ENCODE measurements around the gene OR51F1.
"Not testable (repeated sequence)": the region's sequence is repeated elsewhere in the genome, so short reads cannot be mapped to it uniquely, and the experiment has no call there.

Gene OR51F1, protein sequence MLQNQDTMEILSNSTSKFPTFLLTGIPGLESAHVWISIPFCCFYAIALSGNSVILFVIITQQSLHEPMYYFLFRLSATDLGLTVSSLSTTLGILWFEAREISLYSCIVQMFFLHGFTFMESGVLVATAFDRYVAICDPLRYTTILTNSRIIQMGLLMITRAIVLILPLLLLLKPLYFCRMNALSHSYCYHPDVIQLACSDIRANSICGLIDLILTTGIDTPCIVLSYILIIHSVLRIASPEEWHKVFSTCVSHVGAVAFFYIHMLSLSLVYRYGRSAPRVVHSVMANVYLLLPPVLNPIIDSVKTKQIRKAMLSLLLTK

DNA sequence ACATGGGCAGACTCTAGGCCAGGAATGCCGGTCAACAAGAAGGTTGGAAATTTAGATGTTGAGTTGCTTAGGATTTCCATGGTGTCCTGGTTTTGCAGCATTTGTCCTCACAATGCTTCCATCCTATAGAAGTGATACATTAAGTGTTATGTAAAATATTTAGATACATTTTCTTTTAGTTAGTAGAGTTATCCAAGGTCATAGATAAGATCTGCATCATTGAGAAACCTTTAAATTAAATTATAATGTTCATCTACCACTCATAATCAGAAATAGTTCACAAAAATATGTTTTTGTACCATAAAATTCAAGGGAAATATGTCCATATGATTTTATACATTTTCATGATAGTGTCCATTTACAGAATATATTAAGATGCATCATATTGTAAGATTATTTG, at the start of gene OR51F1:
OR51F1 (minus strand) TSS at position 101 of the 400 bp plus-strand sequence; CDS start at position 101, 0 bp downstream.
- no peak for DNase-seq

DNA sequence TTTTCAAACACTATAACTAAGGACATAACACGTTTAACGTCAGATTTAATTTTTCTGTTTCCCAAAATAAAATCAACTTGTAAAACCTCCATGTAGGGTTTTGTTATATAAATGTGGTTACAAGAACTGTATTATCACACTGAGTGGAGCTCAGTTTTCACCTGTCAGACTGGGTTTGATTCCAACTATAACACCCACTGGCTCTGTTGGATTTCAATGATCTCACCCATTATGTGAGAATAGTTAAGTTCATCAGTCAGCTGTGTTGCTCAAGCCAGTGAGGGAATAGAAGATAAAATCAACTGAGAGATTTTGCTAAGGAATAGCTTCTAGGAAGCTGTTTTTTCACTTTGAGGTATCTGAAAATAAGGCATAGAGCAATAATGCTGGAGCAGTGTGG, 39.5 kb upstream of the OR51F1 start:
- DNase-seq, result no peak

DNA sequence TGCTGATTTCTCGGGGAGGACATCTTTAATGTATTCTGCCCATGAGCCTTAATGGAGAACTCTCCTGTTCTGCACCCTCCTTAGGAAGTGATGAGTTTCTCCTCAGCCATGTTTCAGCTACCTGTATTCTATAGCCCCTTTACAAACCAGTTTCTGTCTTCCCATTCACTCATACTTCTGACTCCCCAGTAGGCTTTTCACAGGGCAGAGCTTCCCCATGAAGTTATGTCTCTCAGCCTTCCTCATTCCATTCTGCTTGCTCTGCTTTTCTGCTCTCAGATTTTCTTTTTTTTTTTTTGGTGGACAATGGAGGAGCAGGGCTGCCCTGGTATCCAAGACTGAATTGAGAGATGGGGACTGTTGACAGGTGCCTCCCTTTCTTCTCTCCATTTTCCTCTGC, 38.7 kb upstream of the OR51F1 start:
- no peak for DNase-seq

DNA sequence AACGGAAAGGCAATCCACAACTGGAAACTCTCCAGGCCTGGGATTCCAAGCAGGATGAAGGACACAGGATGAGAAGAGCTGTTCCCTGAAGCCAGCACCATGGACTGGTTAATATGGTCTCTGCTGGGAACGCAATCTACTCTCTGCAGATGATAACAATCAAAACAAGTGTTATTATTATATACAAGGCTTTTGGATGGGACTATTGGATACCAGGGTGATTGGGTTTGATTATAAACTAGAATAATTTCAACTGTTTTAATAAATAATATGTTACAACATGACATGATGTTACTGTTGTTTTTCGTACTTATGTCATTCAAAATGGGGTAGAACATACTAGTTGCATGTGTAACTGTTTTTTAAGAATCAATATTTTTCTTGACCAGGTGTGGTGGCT, 34.5 kb upstream of the OR51F1 start, which contains the start of gene OR52R1:
OR52R1 (minus strand) TSS at position 101 of the 400 bp plus-strand sequence; CDS start at position 101, 0 bp downstream.
- DNase-seq, result no peak

DNA sequence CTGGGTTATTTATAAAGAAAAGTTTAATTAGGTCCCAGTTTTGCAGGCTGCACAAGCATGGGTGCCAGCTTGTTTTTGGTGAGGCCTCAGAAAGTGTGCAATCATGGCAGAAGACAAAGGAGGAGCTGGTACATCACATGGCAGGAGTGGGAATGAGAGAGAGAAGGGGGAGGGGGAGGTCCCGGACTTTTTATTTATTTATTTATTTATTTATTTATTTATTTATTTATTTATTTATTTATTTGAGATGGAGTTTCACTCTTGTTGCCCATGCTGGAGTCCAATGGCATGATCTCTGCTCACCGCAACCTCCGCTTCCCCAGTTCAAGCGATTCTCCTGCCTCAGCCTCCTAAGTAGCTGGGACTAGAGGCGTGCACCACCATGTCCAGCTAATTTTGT, 31.6 kb upstream of the OR51F1 start:
- not testable (repeated sequence) for DNase-seq

DNA sequence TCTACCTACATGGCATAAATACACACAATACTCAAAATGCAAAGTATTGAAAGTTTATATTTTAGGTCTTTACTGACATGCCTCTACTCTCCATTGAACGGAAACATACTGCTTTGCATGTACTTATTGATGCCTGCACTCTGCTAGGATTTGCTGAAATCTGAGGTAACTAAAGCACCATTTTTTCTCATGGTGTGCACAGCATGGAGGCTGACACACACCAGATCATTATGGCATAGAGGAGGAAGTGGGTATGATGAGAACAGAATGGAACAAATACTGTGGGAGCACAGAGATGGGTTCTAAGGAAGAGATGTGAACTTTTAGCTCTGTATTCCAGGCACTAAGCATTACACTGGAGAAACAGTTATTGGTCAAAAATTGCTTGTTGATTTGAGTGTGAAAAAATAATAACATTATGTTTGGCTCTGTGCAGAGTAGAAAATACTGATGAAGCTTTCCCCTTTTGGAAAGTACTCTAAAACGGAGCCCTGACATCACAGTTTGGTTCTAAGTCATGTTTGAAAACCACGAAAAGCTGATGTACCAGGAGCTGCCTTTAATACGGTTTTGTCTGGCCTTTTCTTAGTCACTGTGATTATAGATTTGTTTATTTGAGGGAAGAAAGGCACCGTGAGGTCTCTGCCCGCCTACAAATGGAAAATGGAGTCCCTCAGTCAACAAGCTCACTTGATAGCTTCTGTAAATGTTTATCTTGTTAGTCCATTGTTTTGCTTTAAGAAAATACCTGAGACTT, 28.9 kb upstream of the OR51F1 start:
- DNase-seq, result no peak

DNA sequence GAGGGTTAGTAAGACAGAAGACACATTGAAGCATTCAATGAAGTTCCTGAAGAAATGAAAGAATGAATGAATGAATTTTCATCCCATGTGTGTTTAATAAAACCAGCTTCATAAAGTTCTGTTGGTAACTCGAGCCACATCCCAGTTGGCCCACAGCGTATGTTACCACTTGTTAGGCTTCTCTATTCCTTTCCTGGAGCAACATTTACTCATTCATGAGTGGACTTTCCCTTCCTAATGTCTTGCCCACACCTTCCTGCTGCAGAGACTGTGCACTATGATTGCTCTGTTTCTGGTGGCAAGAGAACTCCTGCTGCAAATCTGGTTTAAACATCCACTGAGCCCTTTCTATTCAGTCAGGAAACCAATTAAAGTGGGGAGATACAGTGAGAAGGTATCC, 27.5 kb upstream of the OR51F1 start:
- DNase-seq, result no peak

DNA sequence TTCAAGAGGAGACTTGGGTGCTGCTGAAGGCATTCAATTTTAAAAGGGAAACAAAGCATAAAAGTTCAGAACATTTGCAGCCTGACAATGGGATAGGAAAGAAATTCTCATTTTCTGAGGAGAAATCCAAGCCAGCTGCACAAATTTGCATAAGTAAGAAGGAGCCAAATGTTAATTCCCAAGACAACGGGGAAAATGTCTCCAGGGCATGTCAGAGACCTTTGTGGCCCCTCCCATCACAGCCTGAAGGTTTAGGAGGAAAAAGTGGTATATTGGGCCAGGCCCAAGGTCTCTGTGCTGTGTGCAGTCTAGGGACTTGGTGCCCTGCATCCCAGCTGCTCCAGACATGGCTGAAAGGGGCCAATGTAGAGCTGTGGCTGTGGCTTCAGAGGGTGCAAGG, 12.7 kb upstream of the OR51F1 start:
- no peak for DNase-seq

DNA sequence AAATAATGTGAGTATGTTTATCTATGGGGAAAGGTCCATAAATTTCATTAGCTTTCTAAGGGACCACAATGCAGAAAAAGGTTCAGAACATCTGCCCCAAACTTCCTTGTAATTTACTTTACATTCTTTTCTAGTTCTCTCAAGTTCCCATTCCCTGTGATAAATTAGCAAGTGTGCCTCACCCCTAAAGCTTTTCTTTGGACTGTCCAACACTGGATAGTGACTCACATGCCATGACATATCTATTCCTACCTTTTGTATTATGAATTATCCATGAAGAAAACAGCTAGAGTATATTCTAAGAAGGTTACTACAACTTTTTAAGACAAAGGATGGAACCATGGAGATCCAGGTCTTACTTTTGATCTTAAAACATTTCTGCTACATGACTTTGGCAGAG, 1.6 kb downstream of the OR51F1 start:
- DNase-seq, result no peak

DNA sequence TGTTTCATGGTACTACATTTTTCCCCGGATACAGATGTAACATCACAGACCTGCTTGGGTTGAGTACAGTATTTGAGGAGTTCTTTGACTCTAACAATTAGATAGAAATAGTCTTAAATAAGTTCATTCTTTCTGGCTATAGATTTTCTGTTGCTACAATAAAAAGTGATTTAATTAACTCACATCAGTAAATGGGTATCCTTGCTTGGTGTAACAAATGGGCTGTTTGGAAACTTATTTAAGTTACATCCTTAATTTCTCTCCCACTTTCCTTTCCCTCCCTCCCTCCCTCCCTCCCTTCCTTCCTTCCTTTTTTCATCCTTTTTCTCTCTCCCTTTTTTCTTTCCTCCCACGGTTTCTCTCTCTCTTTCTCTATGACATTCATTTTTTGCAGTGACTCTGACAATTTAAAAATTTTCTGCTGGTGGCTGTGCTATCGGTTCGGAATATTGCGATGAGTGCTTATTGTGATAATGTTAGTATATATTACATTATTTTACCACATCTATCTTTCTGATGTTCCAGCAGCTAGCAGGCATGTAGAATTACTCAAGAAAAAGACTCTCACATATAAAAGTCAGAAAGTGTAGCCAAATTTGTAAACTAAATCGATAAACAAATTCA, 3.2 kb downstream of the OR51F1 start:
- no peak for DNase-seq

DNA sequence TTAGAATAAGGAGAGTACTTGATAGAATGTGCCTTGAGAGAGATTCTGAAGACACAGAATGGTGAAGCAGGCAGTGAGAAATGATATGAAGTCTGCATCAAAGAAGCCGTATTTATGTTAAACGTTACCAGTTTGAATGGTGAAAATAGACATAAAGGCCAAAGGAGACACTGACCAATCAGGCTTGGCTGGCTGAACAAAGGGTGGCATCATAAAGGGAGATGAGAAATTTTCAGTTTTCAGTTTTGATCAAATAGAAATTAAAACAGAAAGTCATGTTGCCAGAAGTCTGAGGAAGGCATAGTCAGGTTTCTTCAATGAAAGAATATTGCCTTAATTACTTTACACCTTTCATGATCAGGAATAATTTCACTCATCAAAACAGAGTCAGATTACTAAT, 6.6 kb downstream of the OR51F1 start:
- no peak for DNase-seq

DNA sequence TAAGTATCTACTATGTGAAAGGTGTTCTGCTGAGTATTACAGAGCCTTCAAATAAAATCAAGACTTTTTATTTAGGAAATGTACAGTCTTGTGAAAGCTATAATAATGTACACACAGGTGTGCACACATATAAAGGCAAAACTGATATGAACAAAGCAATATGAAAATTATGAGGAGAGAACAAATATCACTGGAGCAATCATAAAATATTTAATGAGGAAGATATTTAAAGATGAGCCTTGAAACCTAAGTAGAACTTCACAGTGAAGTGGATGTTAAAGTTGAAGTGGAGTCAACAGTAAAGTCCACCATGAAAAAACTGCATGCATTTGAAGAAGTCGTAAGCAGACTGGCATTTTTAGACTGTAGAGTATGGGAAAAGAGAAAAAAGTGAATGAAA, 18.5 kb downstream of the OR51F1 start:
- no peak for DNase-seq

DNA sequence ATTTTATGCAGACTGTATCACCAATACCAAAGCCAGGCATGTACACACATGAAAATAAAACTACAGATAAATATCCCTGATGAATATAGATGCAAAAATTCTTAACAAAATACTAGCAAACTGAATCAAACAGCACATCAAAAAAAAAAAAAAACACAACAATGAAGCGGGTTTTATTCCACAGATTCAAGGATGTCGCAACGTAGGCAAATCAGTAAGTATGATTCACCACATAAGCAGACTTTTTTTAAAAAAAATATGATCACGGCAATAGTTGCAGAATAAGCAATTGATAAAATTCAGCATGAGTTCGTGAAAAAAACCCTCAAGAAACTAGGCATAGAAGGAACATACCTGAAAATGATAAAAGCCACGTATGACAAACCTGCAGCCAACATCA, 21.3 kb downstream of the OR51F1 start:
- no peak for DNase-seq

DNA sequence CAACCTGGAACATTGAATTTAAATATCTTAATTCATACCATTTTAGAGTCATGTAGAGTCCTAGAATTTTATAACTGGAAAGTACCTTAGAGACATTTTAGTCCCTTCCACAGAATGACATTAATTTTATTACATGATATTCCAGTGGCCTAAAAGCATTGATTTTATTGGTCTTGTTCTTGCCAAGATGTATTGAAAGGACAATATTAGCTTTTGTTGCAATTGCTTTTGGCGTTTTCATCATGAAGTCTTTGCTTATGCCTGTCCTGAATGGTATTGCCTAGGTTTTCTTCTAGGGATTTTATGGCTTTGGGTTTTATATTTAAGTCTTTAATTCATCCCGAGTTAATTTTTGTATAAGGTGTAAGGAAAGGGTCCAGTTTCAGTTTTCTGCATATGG, 29.0 kb downstream of the OR51F1 start:
- DNase-seq, result no peak

DNA sequence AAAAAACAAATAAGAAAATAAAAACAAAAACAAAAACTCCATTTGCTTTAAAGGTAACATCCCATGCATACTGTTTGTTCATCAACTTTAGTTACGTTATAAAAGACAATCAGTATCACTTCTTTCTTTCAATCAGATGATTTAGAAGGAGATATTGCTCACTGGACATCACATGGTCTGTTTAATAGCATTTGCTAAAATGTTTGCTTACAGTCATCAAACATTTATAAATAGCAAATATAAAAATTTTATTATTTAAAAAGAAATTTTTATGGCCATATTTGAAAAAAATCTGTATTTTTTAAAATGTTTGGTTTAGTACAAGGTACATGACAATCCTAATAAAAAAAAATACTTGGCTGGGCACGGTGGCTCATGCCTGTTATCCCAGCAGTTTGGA, 42.6 kb downstream of the OR51F1 start:
- DNase-seq, result no peak

DNA sequence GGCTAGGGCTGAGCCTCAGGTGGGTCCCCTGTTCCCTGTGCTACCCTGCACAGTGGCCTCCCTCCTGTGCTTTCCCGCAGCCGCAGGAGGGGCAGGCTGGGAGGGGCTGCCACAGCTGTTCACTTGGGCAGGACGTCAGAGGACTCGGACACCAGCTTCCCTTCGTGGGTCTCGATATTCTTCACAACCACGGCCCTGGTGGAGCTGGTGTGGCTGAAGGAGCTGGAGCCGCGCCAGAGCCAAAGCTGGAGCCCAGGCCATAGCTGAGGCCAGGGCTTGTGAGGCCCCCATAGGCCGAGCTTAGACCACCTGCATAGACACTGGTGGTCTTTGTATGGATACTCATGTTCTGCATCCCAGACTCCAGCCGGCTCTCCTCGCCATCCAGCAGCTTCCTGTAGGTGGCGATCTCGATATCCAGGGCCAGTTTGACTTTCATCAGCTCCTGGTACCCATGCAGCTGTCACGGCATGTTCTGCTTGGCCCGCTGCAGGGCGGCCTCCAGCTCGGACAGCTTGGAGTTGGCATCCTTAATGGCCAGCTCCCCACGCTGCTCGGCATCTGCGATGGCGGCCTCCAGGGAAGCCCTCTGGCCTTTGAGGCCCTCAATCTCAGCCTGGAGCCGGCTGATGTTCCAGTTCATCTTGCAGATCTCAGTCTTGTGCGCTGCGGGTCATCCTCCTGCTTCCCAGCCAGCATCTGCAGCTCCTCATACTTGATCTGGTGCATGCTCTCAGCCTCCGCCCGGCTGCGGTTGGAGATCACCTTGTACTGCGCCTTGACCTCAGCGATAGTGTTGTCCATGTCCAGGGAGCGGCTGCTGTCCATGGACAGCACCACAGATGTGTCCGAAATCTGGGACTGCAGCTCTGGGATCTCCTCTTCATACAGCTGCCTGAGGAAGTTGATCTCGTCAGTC, 46.9 kb downstream of the OR51F1 start:
- not testable (repeated sequence) for DNase-seq

Measured in CD4-positive, alpha-beta T cell treated with Interleukin-17A for 4 hours (primary cell).